Measurements from ENCODE around the gene HDHD5.

DNA sequence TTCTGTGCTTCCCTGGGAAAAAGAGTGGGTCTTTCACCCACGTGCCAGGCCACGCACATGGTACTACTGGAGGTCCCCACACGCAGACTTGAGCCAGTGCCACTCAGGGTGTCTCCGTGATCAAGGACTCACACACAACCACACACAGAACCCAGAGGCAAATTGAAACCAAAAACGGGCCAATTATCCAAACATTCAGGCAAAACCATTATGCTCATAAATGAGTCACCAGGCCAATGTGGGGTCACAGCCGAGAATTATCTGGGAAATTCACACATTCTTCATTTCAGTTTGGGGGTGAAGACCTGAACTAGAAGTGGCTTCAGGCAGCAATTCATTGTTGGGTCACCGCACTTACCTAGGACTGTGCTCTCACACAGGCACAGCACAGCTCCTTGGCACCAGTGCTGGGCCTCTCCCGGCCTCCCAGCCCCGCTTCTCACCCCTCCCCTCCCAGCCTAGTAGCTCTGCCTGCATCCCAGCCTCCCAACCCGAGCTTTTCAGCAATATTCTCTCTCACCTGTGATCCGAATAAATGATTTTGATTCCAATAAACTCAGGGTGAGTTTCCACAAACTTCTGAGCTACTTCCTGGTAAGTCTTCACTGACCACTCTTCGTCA, 32.2 kb upstream of the HDHD5 start:
- TF ChIP-seq, protein P1, sequence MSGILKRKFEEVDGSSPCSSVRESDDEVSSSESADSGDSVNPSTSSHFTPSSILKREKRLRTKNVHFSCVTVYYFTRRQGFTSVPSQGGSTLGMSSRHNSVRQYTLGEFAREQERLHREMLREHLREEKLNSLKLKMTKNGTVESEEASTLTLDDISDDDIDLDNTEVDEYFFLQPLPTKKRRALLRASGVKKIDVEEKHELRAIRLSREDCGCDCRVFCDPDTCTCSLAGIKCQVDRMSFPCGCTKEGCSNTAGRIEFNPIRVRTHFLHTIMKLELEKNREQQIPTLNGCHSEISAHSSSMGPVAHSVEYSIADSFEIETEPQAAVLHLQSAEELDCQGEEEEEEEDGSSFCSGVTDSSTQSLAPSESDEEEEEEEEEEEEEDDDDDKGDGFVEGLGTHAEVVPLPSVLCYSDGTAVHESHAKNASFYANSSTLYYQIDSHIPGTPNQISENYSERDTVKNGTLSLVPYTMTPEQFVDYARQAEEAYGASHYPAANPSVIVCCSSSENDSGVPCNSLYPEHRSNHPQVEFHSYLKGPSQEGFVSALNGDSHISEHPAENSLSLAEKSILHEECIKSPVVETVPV (CRISPR knock-in tag; IDR thresholded peaks at IDR 0.05): no peak
- no peak for TF ChIP-seq POU6F1 (CRISPR knock-in tag; IDR thresholded peaks at IDR 0.05; ENCODE audit: borderline replicate concordance, low read depth)
- no peak for TF ChIP-seq ZFP3 (CRISPR knock-in tag; IDR thresholded peaks at IDR 0.05)
